GM12874 (cell line): Measurements from ENCODE around the gene CXCL13.

ENCODE experiments used
- TF ChIP-seq, protein P1 (sequence below): IDR thresholded peaks from 2 replicates; pipeline ENCODE4 v1.5.1; 2011; ENCODE audit warnings: low read depth, mild to moderate bottlenecking, control low read depth, low read length, moderate library complexity; ENCODE audit not compliant: insufficient read depth

CXCL13 gene

DNA sequence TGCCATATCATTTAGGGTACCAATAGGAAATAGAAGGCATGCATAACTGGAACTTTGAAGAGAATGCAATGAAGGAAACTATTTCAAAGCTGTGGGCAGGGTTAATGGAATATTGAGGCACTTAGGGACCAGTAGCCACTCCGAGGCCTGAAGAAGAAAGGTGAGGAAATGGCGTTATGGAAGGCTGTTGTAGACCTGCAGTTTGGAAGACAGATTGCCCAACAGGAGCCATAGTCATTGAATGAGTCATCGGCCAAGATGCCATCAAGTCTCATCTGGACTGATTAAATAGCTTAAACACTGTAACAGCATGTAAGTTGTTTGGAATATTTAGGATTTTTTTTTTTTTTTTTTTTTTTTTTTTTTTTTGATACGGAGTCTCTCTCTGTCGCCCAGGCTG lies 11.6 kb downstream of the CXCL13 start:
- TF ChIP-seq, protein P1, sequence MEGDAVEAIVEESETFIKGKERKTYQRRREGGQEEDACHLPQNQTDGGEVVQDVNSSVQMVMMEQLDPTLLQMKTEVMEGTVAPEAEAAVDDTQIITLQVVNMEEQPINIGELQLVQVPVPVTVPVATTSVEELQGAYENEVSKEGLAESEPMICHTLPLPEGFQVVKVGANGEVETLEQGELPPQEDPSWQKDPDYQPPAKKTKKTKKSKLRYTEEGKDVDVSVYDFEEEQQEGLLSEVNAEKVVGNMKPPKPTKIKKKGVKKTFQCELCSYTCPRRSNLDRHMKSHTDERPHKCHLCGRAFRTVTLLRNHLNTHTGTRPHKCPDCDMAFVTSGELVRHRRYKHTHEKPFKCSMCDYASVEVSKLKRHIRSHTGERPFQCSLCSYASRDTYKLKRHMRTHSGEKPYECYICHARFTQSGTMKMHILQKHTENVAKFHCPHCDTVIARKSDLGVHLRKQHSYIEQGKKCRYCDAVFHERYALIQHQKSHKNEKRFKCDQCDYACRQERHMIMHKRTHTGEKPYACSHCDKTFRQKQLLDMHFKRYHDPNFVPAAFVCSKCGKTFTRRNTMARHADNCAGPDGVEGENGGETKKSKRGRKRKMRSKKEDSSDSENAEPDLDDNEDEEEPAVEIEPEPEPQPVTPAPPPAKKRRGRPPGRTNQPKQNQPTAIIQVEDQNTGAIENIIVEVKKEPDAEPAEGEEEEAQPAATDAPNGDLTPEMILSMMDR = no peak

DNA sequence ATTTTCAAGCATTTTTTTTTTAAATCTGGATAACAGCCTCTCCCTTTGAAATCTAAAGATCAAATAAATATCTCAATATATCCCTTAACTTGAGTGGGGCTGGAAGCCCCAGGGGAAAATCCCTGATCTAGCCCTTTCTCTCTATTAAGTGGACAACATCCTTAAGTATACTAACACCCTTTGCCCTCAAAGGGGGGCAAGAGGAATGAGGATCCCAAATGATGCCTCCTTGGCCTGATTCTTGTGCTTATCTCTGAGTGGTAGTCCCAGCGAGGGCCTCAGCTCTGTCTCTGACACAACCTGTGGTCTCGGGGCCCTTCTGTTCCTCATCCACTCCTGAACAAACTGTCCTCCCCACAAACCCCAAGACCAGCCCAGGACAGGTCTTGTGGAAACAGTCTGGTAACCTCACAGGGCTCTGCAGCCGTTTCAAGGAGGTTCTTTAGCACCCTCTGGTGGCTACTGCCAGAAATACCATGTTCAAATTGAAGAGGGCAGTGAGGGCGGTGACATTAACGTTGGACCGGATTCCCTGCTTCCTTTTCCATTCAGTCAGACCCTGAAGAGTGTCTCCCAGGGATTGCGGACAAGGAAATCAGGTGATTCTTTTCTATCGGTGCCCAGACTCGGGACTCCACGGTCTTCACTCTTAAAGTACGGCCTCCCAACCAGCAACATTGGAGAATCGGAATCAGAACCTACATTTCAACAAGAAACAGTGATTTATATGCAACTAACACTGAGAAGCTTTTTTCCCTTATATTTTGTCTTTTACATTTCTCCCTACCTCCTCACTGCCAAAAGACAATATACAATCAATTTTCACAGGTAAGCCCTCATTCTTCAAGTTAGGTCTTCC lies 13.0 kb downstream of the CXCL13 start:
- TF ChIP-seq, protein P1 = peak; percentile 78

DNA sequence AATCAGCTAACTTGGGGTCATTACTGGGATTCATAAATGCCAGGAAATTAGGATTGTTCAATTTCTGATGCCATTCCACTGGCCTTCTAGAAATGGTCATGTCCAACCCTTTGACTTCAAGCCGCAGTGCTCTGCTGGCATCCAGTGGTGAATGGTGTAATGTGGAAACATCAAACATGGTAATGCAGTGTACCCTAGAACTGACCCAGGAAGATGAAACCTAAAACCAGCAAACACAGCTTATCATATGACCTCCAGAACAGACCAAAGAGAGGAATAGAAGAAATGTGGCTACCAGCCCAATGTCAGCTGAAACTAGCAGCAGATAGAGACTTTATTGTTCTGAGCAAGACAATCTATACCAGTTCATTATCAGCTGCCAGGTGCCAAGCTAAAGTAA lies 13.8 kb downstream of the CXCL13 start:
- TF ChIP-seq, protein P1 = no peak

DNA sequence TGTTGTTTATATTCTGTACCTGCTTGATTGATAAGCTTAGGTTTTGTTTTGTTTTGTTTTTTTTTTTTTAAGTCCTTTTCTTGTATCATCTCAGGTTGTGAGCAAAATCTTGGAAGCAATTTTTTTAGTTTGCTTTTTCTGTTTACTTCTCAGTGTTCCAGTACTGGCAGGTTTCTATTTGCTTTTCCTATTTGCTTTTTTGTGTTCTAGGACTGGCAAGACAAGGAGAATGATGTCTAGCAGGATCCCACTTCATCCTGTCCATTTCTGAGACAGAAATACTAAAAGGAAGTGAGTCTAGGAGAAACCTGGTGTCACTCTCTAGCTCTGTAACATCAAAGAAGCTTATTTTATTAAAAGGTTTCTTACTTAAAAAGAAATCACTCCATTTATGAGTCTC lies 15.6 kb downstream of the CXCL13 start:
- TF ChIP-seq, protein P1 = no peak

DNA sequence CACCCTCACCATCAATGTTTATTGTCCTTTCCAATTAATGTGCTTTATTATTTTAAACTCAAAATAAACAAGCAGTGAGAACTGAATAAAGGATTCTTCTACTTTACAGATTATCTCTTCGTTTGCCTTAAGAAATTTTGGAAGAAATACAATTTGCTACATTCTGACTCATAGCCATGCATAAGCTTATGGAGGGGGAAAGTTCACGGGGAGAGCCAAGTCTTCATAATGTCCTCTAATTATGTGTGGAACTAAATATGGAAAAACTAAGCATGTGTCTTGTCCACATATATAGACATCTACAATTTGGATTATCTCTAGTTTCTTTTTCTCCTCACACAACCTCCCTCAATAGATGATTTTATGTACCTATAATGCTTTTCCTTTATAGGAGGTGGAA lies 17.5 kb downstream of the CXCL13 start:
- TF ChIP-seq, protein P1 = no peak

DNA sequence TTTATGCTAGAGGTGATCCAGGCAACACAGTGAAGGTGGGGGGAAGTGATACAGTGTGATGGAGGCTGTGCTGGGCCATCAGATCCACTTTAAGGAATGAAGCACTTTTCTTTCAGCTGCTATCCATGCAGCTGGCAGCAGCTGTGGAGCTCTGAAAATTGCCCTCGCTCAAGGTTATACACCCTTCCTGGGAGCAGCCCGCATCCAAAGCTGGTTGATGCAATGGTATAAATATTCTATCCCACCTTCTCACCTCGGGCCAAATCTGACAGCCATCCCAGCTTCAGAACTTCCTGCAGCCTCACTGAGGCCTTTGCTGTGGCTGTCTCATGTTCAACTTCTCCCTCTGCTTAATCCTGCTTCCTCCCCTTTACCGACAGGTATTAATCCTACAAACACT lies 18.6 kb downstream of the CXCL13 start:
- TF ChIP-seq, protein P1 = no peak

DNA sequence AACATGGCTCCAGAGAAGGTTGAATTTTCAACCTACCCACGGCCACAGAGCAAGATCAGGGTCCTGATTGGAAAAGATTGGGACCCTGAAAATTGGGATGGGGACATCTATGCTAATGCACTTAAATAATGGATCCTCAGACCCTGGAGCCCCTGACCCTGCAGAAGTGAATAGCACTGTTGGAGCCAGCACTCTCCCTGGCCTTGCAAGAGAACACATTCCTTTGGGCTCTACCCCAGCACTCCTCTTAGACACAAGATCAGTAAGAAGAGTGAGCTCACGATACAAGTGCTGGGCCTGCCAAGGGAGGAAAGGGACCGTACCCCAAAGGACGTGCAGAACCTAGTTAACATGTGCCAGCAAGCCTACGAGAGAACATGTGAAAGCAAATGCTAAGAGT lies 19.9 kb downstream of the CXCL13 start:
- TF ChIP-seq, protein P1 = no peak
